Psoas muscle (tissue), 8 donors: ENCODE measurements around the gene TNIK. TPM values are rescaled to one million over a fixed set of nuclear protein-coding genes. Genes with fewer than 3 reads are reported as not detected.
A peak's percentile ranks its signal among the peaks of the same experiment; 100 is the strongest.

Experiments
- ATAC-seq, 4 donors: fragments of 200-7000 bp; cut with Tn5 transposase; one replicate each; pipeline ENCODE4 v1.9.1; 2020; ENCODE audit warnings: moderate library complexity in 3 of 4, mild to moderate bottlenecking in 2 of 4
- DNase-seq, 2 donors: peaks; one replicate each; pipeline ENCODE4 v3.0.0-alpha.2; 2020
- H3K27ac ChIP-seq: fragments of 200-600 bp; one replicate; pipeline ENCODE4 v1.8.0; 2022
- H3K27me3 ChIP-seq, 3 donors: fragments of 200-600 bp in 1 of 3; one replicate each; pipeline versions ENCODE4 v1.6.1 to v1.8.0; 2013 to 2022; ENCODE audit warnings: low read length in 2 of 3, mild to moderate bottlenecking in 2 of 3, moderate library complexity in 1 of 3; ENCODE audit not compliant: insufficient read depth in 3 of 3
- H3K36me3 ChIP-seq, 2 donors: fragments of 200-600 bp in 1 of 2; one replicate each; pipeline versions ENCODE4 v1.6.1 to v1.8.0; 2013 to 2022; ENCODE audit warnings: low read depth in 1 of 2, mild to moderate bottlenecking in 1 of 2, moderate library complexity in 1 of 2; ENCODE audit not compliant: insufficient read depth in 1 of 2
- H3K4me1 ChIP-seq: fragments of 200-600 bp; one replicate; pipeline ENCODE4 v1.8.0; 2022
- H3K4me3 ChIP-seq: fragments of 200-600 bp; one replicate; pipeline ENCODE4 v1.8.0; 2022; ENCODE audit warnings: mild to moderate bottlenecking
- H3K9me3 ChIP-seq: fragments of 200-600 bp; one replicate; pipeline ENCODE4 v1.8.0; 2022
- WGBS, 3 donors: extraction: QIAGEN DNeasy Blood & Tissue Kit; methylation state at CpG; one replicate each; pipeline versions ENCODE4 v1.1.6 to v1.1.7; 2013; 5-methylcytosine and 5-hydroxymethylcytosine counted together
- intact Hi-C, 2 donors: fragments of 100-400 bp; cut with DNase I; formaldehyde crosslinking; loops; one replicate each; pipeline versions ENCODE4 v1.11.0 to v1.14.2; 2022
- polyA plus RNA-seq, 3 donors: library from polyadenylated mRNA; stranded (reverse); fragments of 200-250 nt; gene quantifications; one replicate each; pipeline ENCODE4 v1.2.3, GENCODE V29; 2013
- total RNA-seq, 4 donors: library from RNA; stranded (reverse); fragmentation: NEBNext Ultra II Directional in 2 of 4; extraction: Animal tissue kit (Norgen Biotek cat#: 25700) in 2 of 4; gene quantifications; one replicate each; pipeline versions ENCODE4 v1.2.1 to v1.2.4, GENCODE V29; 2021 to 2023
- TF ChIP-seq, protein P1 (sequence below): fragments of 200-600 bp; IDR thresholded peaks from one replicate; pipeline ENCODE4 v1.8.0; 2022; ENCODE audit warnings: antibody characterized with exemption
- donor health status: healthy with polysubstance abuse.
- donor health status: DM: no; HTN: no; CAD: no; lungs with moderate emphysema.
- donor health status: Bipolar disorder and iron deficiency.
- donor health status: healthy.
- donor health status: DM: yes; HTN: yes; CAD: no.
- donor health status: DM: no; HTN: no; CAD: no.
- donor health status: DM: no; HTN: no; CAD: no.
- donor health status: DM: yes; HTN: yes; CAD: no.

TNIK gene
- total and polyA plus RNA-seq, 7 donors, result 9.9 to 32.4 (median 12.5) TPM

- no peaks in the 10 kb centered on the region for H3K9me3 ChIP-seq
- H3K4me3 ChIP-seq, result peak overlapping the region; percentile 79
- intact Hi-C loops, result loop anchor here in 1 of 2 donors (5.0 kb wide), 1 partner anchor 274 kb away; no protein-coding TSS in a partner anchor
- DNase-seq (peak; percentile 51 to 75), ATAC-seq (peak; percentile 63 to 72 (median 66))
- H3K4me1 ChIP-seq, result peaks cover 18% of the 10 kb centered on the region
- no peaks in the 10 kb centered on the region for H3K36me3 ChIP-seq
- no peaks in the 10 kb centered on the region for H3K27me3 ChIP-seq
- 1 to 2% (median 1%) methylated on average over 51 of the region's 51 CpGs for WGBS, 3 donors
- TF ChIP-seq, protein P1, sequence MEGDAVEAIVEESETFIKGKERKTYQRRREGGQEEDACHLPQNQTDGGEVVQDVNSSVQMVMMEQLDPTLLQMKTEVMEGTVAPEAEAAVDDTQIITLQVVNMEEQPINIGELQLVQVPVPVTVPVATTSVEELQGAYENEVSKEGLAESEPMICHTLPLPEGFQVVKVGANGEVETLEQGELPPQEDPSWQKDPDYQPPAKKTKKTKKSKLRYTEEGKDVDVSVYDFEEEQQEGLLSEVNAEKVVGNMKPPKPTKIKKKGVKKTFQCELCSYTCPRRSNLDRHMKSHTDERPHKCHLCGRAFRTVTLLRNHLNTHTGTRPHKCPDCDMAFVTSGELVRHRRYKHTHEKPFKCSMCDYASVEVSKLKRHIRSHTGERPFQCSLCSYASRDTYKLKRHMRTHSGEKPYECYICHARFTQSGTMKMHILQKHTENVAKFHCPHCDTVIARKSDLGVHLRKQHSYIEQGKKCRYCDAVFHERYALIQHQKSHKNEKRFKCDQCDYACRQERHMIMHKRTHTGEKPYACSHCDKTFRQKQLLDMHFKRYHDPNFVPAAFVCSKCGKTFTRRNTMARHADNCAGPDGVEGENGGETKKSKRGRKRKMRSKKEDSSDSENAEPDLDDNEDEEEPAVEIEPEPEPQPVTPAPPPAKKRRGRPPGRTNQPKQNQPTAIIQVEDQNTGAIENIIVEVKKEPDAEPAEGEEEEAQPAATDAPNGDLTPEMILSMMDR, result peak; percentile 22
- H3K27ac ChIP-seq, result peak overlapping the region; percentile 87
Measured at GRCh38 chr3:171460725-171461524, 720 bp upstream of the TNIK start.

GRCh38 chr3:171459137-171459941 lies 866 bp downstream of the TNIK start:
- peak overlapping the region; percentile 79 for H3K4me3 ChIP-seq
- peak; percentile 45 to 69 (median 54) for ATAC-seq
- no peaks in the 10 kb centered on the region for H3K36me3 ChIP-seq
- WGBS, 3 donors, result 0 to 1% (median 0%) methylated on average over 34 to 36 of the region's 36 CpGs
- H3K9me3 ChIP-seq, result no peaks in the 10 kb centered on the region
- H3K27me3 ChIP-seq, result no peaks in the 10 kb centered on the region
- H3K27ac ChIP-seq, result peak overlapping the region; percentile 87
- intact Hi-C loops, result loop anchor here (5.0 kb wide), 5 partner anchors 42 to 277 kb away; no protein-coding TSS in a partner anchor
- TF ChIP-seq, protein P1, result no peak
- peaks cover 27% of the 10 kb centered on the region for H3K4me1 ChIP-seq
- DNase-seq, result peak; percentile 25 to 63

DNA sequence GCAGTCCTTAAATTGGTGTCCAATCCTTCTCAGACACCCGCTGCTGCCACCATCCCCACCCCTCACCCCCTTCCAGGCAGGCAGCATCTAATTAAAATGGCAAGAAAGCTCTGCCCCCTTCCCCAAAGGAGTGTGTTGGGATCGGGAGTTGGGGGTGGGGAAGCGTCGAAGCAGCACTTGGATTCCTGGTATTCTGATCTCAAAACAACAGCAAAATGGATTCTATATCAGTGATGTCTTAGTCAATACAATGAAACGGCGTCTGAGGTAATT lies 1.4 kb downstream of the TNIK start:
- Histone ChIP-seq H3K27ac (peak overlapping the region; percentile 87), H3K36me3 (no peaks in the 10 kb centered on the region), H3K27me3 (no peaks in the 10 kb centered on the region), H3K4me1 (peaks cover 27% of the 10 kb centered on the region), H3K9me3 (no peaks in the 10 kb centered on the region), H3K4me3 (peak overlapping the region; percentile 79)
- DNase-seq (no peak), ATAC-seq (no peak)
- WGBS, 3 donors, result 1 to 2% (median 1%) methylated on average over 6 of the region's 6 CpGs
- intact Hi-C loops, result loop anchor here (5.0 kb wide), 5 partner anchors 41 to 276 kb away; no protein-coding TSS in a partner anchor
- TF ChIP-seq, protein P1, result no peak

- 9 to 12% (median 11%) methylated on average over 23 of the region's 23 CpGs for WGBS, 3 donors
- H3K4me1 ChIP-seq, result peaks cover 27% of the 10 kb centered on the region
- TF ChIP-seq, protein P1, result no peak
- no peaks in the 10 kb centered on the region for H3K36me3 ChIP-seq
- DNase-seq (no peak), ATAC-seq (no peak)
- peak overlapping the region; percentile 87 for H3K27ac ChIP-seq
- H3K27me3 ChIP-seq, result no peaks in the 10 kb centered on the region
- no peaks in the 10 kb centered on the region for H3K9me3 ChIP-seq
- peak overlapping the region; percentile 79 for H3K4me3 ChIP-seq
- intact Hi-C loops, result loop anchor here (5.0 kb wide), 5 partner anchors 41 to 276 kb away; no protein-coding TSS in a partner anchor
Measured at GRCh38 chr3:171458071-171458863, 1.9 kb downstream of the TNIK start.
